ENCODE data around the gene CACNA1C. TPM values are rescaled to one million over a fixed set of nuclear protein-coding genes. Genes with fewer than 3 reads are reported as not detected.
A peak's percentile ranks its signal among the peaks of the same experiment; 100 is the strongest.
"Not testable (repeated sequence)": the region's sequence is repeated elsewhere in the genome, so short reads cannot be mapped to it uniquely, and the experiment has no call there.

CACNA1C gene
- total and polyA plus RNA-seq, 2 donors: 0.71 TPM

GRCh38 chr12:2685620-2686279, 633.0 kb downstream of the CACNA1C start:
- H3K36me3 ChIP-seq (ENCODE audit: control insufficient read depth in 2 of 2, insufficient read depth in 2 of 2, low read length in 1 of 2): peaks cover 7 to 16% of the 10 kb centered on the region in 2 donors
- WGBS: 93% methylated on average over 20 of the region's 20 CpGs
- H3K9me3 ChIP-seq (ENCODE audit: control insufficient read depth in 2 of 2, insufficient read depth in 1 of 2, low read length in 1 of 2); H3K4me3 ChIP-seq (ENCODE audit: low read length in 2 of 2); H3K27ac ChIP-seq (ENCODE audit: low read depth in 1 of 2, low read length in 1 of 2); H3K27me3 ChIP-seq (ENCODE audit: control insufficient read depth in 2 of 2, insufficient read depth in 1 of 2, low read length in 1 of 2); DNase-seq (ENCODE audit: low read depth in 6 of 9, low spot score in 9 of 9): not testable (repeated sequence)
- peaks cover 14 to 50% of the 10 kb centered on the region in 2 donors for H3K4me1 ChIP-seq (ENCODE audit: control insufficient read depth in 2 of 2, insufficient read depth in 2 of 2, low read length in 2 of 2)

- no peaks in the 10 kb centered on the region for H3K27me3 ChIP-seq (ENCODE audit: control insufficient read depth in 2 of 2, insufficient read depth in 1 of 2, low read length in 1 of 2)
- peaks cover 15 to 52% of the 10 kb centered on the region in 2 donors for H3K4me1 ChIP-seq (ENCODE audit: control insufficient read depth in 2 of 2, insufficient read depth in 2 of 2, low read length in 2 of 2)
- H3K36me3 ChIP-seq (ENCODE audit: control insufficient read depth in 2 of 2, insufficient read depth in 2 of 2, low read length in 1 of 2): peaks cover 7 to 16% of the 10 kb centered on the region in 2 donors
- 91% methylated on average over 5 of the region's 5 CpGs for WGBS
- no peak overlapping the region for H3K27ac ChIP-seq (ENCODE audit: low read depth in 1 of 2, low read length in 1 of 2)
- H3K9me3 ChIP-seq (ENCODE audit: control insufficient read depth in 2 of 2, insufficient read depth in 1 of 2, low read length in 1 of 2): peaks cover 0 to 3% of the 10 kb centered on the region in 2 donors
- DNase-seq (ENCODE audit: low read depth in 6 of 9, low spot score in 9 of 9): no peak
- no peak overlapping the region for H3K4me3 ChIP-seq (ENCODE audit: low read length in 2 of 2)
These were observed 633.5 kb downstream of the CACNA1C start for GRCh38 chr12:2686280-2686646.

- 97% methylated on average over 5 of the region's 5 CpGs for WGBS
- no peak overlapping the region for H3K27ac ChIP-seq (ENCODE audit: low read depth in 1 of 2, low read length in 1 of 2)
- H3K9me3 ChIP-seq (ENCODE audit: control insufficient read depth in 2 of 2, insufficient read depth in 1 of 2, low read length in 1 of 2): peaks cover 0 to 3% of the 10 kb centered on the region in 2 donors
- peaks cover 15 to 56% of the 10 kb centered on the region in 2 donors for H3K4me1 ChIP-seq (ENCODE audit: control insufficient read depth in 2 of 2, insufficient read depth in 2 of 2, low read length in 2 of 2)
- H3K4me3 ChIP-seq (ENCODE audit: low read length in 2 of 2): no peak overlapping the region
- no peaks in the 10 kb centered on the region for H3K27me3 ChIP-seq (ENCODE audit: control insufficient read depth in 2 of 2, insufficient read depth in 1 of 2, low read length in 1 of 2)
- DNase-seq (ENCODE audit: low read depth in 6 of 9, low spot score in 9 of 9): no peak
- H3K36me3 ChIP-seq (ENCODE audit: control insufficient read depth in 2 of 2, insufficient read depth in 2 of 2, low read length in 1 of 2): peaks cover 7 to 15% of the 10 kb centered on the region in 2 donors
These were observed 634.3 kb downstream of the CACNA1C start for GRCh38 chr12:2687058-2687457.

DNA sequence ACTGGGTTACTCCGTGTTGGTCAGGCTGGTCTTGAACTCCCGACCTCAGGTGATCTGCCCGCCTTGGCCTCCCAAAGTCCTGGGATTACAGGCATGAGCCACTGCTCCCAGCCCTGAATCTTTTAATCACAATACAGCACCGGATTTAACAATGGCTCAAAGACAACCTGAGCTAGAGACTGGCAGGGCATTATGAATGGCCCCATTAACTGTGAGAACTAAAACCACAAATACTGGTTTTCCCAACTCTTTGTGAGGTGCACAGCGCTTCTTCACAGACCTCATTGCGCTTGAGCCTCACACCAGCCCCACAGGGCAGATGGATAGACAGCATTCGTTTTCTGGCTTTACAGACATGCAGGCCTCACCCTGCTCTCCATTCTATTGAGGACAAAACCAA, 634.9 kb downstream of the CACNA1C start:
- no peak for DNase-seq (ENCODE audit: low read depth in 6 of 9, low spot score in 9 of 9)
- no peak overlapping the region for H3K4me3 ChIP-seq (ENCODE audit: low read length in 2 of 2)
- H3K27ac ChIP-seq (ENCODE audit: low read depth in 1 of 2, low read length in 1 of 2): no peak overlapping the region
- no peaks in the 10 kb centered on the region for H3K27me3 ChIP-seq (ENCODE audit: control insufficient read depth in 2 of 2, insufficient read depth in 1 of 2, low read length in 1 of 2)
- H3K4me1 ChIP-seq (ENCODE audit: control insufficient read depth in 2 of 2, insufficient read depth in 2 of 2, low read length in 2 of 2): peaks cover 16 to 59% of the 10 kb centered on the region in 2 donors
- peaks cover 0 to 3% of the 10 kb centered on the region in 2 donors for H3K9me3 ChIP-seq (ENCODE audit: control insufficient read depth in 2 of 2, insufficient read depth in 1 of 2, low read length in 1 of 2)
- WGBS: 83% methylated on average over 7 of the region's 7 CpGs
- H3K36me3 ChIP-seq (ENCODE audit: control insufficient read depth in 2 of 2, insufficient read depth in 2 of 2, low read length in 1 of 2): peaks cover 4 to 12% of the 10 kb centered on the region in 2 donors

DNA sequence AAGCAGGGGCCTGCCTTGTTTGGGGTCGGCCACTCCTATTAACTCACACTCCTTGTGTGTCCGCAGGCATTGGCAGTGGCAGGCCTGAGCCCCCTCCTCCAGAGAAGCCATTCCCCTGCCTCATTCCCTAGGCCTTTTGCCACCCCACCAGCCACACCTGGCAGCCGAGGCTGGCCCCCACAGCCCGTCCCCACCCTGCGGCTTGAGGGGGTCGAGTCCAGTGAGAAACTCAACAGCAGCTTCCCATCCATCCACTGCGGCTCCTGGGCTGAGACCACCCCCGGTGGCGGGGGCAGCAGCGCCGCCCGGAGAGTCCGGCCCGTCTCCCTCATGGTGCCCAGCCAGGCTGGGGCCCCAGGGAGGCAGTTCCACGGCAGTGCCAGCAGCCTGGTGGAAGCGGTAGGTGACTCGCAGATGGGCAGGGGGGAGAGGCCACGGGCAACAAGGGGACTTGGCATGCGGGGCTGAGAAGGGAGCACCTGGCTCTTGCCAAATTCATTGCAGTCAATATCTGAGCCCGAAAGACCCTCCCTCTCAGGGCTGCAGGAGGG, 635.7 kb downstream of the CACNA1C start:
- peak overlapping the region in 1 of 2 donors; percentile 0 for H3K4me3 ChIP-seq (ENCODE audit: low read length in 2 of 2)
- H3K9me3 ChIP-seq (ENCODE audit: control insufficient read depth in 2 of 2, insufficient read depth in 1 of 2, low read length in 1 of 2): peaks cover 0 to 3% of the 10 kb centered on the region in 2 donors
- no peak overlapping the region for H3K27ac ChIP-seq (ENCODE audit: low read depth in 1 of 2, low read length in 1 of 2)
- H3K4me1 ChIP-seq (ENCODE audit: control insufficient read depth in 2 of 2, insufficient read depth in 2 of 2, low read length in 2 of 2): peaks cover 23 to 60% of the 10 kb centered on the region in 2 donors
- WGBS: 96% methylated on average over 20 of the region's 20 CpGs
- no peaks in the 10 kb centered on the region for H3K27me3 ChIP-seq (ENCODE audit: control insufficient read depth in 2 of 2, insufficient read depth in 1 of 2, low read length in 1 of 2)
- H3K36me3 ChIP-seq (ENCODE audit: control insufficient read depth in 2 of 2, insufficient read depth in 2 of 2, low read length in 1 of 2): peaks cover 4 to 12% of the 10 kb centered on the region in 2 donors
- no peak for DNase-seq (ENCODE audit: low read depth in 6 of 9, low spot score in 9 of 9)

DNA sequence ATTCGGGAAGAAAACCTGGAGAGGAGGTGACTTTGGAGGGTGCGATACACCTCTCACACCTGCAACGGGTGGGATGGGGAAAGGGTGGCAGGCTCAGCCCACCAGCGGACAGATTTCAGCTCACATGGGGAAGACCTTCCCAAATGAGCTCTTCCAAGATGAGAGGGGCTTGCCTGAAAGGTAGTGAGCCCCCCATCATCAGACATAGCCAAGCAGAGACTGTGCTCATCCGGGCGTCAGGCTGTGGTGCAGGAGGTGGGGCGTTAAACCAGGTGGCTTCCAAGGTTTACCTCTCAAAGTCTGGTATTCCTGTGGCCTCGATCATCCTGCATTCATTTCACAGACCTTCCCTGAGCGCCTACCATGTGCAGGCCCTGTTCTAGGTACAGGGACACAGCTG, 636.6 kb downstream of the CACNA1C start:
- Histone ChIP-seq H3K27ac (ENCODE audit: low read depth in 1 of 2, low read length in 1 of 2) (peak overlapping the region in 1 of 2 donors; percentile 1), H3K4me1 (ENCODE audit: control insufficient read depth in 2 of 2, insufficient read depth in 2 of 2, low read length in 2 of 2) (peaks cover 28 to 60% of the 10 kb centered on the region in 2 donors), H3K4me3 (ENCODE audit: low read length in 2 of 2) (peak overlapping the region; percentile 83 to 86), H3K27me3 (ENCODE audit: control insufficient read depth in 2 of 2, insufficient read depth in 1 of 2, low read length in 1 of 2) (no peaks in the 10 kb centered on the region), H3K36me3 (ENCODE audit: control insufficient read depth in 2 of 2, insufficient read depth in 2 of 2, low read length in 1 of 2) (peaks cover 4 to 11% of the 10 kb centered on the region in 2 donors), H3K9me3 (ENCODE audit: control insufficient read depth in 2 of 2, insufficient read depth in 1 of 2, low read length in 1 of 2) (peaks cover 0 to 3% of the 10 kb centered on the region in 2 donors)
- 95% methylated on average over 9 of the region's 9 CpGs for WGBS
- no peak for DNase-seq (ENCODE audit: low read depth in 6 of 9, low spot score in 9 of 9)

DNA sequence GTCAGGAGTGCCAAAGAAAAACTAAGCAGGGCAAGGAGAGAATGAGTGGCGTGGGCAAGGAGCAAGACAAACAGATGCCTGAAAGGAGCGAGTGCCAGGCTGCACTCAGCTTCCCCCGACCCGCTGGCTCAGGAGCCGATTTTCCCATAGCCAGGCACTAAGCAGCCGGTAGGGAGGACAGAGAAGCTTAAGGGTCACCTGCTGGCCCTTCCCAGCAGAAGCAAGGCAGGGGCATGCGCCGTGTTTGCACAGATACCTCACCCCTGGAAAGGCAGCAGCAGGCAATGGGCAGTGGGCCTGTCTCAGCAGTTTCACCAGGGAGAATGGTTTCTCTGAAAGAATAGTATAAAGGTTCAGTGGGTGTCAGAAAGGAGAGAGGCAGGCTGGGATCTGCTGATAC, 637.1 kb downstream of the CACNA1C start:
- H3K27ac ChIP-seq (ENCODE audit: low read depth in 1 of 2, low read length in 1 of 2): peak overlapping the region; percentile 15 to 100
- H3K9me3 ChIP-seq (ENCODE audit: control insufficient read depth in 2 of 2, insufficient read depth in 1 of 2, low read length in 1 of 2): peaks cover 0 to 3% of the 10 kb centered on the region in 2 donors
- 85% methylated on average over 8 of the region's 8 CpGs for WGBS
- peaks cover 4 to 7% of the 10 kb centered on the region in 2 donors for H3K36me3 ChIP-seq (ENCODE audit: control insufficient read depth in 2 of 2, insufficient read depth in 2 of 2, low read length in 1 of 2)
- DNase-seq (ENCODE audit: low read depth in 6 of 9, low spot score in 9 of 9): peak in 2 of 9 donors; percentile 11 to 17
- peak overlapping the region; percentile 83 to 86 for H3K4me3 ChIP-seq (ENCODE audit: low read length in 2 of 2)
- peaks cover 28 to 62% of the 10 kb centered on the region in 2 donors for H3K4me1 ChIP-seq (ENCODE audit: control insufficient read depth in 2 of 2, insufficient read depth in 2 of 2, low read length in 2 of 2)
- H3K27me3 ChIP-seq (ENCODE audit: control insufficient read depth in 2 of 2, insufficient read depth in 1 of 2, low read length in 1 of 2): no peaks in the 10 kb centered on the region

- Histone ChIP-seq H3K4me1 (ENCODE audit: control insufficient read depth in 2 of 2, insufficient read depth in 2 of 2, low read length in 2 of 2) (peaks cover 28 to 66% of the 10 kb centered on the region in 2 donors), H3K4me3 (ENCODE audit: low read length in 2 of 2) (peak overlapping the region; percentile 83 to 86), H3K36me3 (ENCODE audit: control insufficient read depth in 2 of 2, insufficient read depth in 2 of 2, low read length in 1 of 2) (peaks cover 4 to 7% of the 10 kb centered on the region in 2 donors), H3K9me3 (ENCODE audit: control insufficient read depth in 2 of 2, insufficient read depth in 1 of 2, low read length in 1 of 2) (peaks cover 0 to 3% of the 10 kb centered on the region in 2 donors), H3K27me3 (ENCODE audit: control insufficient read depth in 2 of 2, insufficient read depth in 1 of 2, low read length in 1 of 2) (no peaks in the 10 kb centered on the region), H3K27ac (ENCODE audit: low read depth in 1 of 2, low read length in 1 of 2) (peak overlapping the region; percentile 99 to 100)
- peak in 2 of 9 donors; percentile 14 to 23 for DNase-seq (ENCODE audit: low read depth in 6 of 9, low spot score in 9 of 9)
- WGBS: 38% methylated on average over 14 of the region's 14 CpGs
These were observed 637.7 kb downstream of the CACNA1C start for GRCh38 chr12:2690348-2691005.

- Histone ChIP-seq H3K27me3 (ENCODE audit: control insufficient read depth in 2 of 2, insufficient read depth in 1 of 2, low read length in 1 of 2) (no peaks in the 10 kb centered on the region), H3K36me3 (ENCODE audit: control insufficient read depth in 2 of 2, insufficient read depth in 2 of 2, low read length in 1 of 2) (peaks cover 4 to 6% of the 10 kb centered on the region in 2 donors), H3K9me3 (ENCODE audit: control insufficient read depth in 2 of 2, insufficient read depth in 1 of 2, low read length in 1 of 2) (peaks cover 0 to 3% of the 10 kb centered on the region in 2 donors), H3K27ac (ENCODE audit: low read depth in 1 of 2, low read length in 1 of 2) (peak overlapping the region; percentile 99 to 100), H3K4me3 (ENCODE audit: low read length in 2 of 2) (peak overlapping the region; percentile 83 to 86), H3K4me1 (ENCODE audit: control insufficient read depth in 2 of 2, insufficient read depth in 2 of 2, low read length in 2 of 2) (peaks cover 28 to 68% of the 10 kb centered on the region in 2 donors)
- DNase-seq (ENCODE audit: low read depth in 6 of 9, low spot score in 9 of 9): peak in 7 of 9 donors; percentile 45 to 84 (median 61)
- 2% methylated on average over 28 of the region's 28 CpGs for WGBS
These were observed 638.2 kb downstream of the CACNA1C start for GRCh38 chr12:2691006-2691344.

Data from thymus (tissue), 11 donors.